HepG2 (cell line): ENCODE results near the gene GRAMD1B.
"Not testable (repeated sequence)": the region's sequence is repeated elsewhere in the genome, so short reads cannot be mapped to it uniquely, and the experiment has no call there.

Experiments
- CTCF ChIP-seq: sonication (generic); formaldehyde crosslinking; IDR thresholded peaks from 2 replicates; pipeline ENCODE4 v1.5.0; 2020; ENCODE audit warnings: mild to moderate bottlenecking, missing genetic modification reagents, moderate library complexity
- HOXA7 ChIP-seq: sonication (generic); formaldehyde crosslinking; IDR thresholded peaks from 2 replicates; pipeline ENCODE4 v1.8.1; 2022; ENCODE audit warnings: mild to moderate bottlenecking, missing genetic modification reagents, moderate library complexity
- POLR2A ChIP-seq, 2 experiments: IDR thresholded peaks; 2 replicates each; pipeline ENCODE4 v1.6.1; 2011; ENCODE audit warnings: low read depth in 2 of 2, low read length in 2 of 2, mild to moderate bottlenecking in 1 of 2, moderate library complexity in 1 of 2; ENCODE audit not compliant: insufficient read depth in 1 of 2
- RBFOX2 ChIP-seq: fragments of 200-400 bp; formaldehyde crosslinking; IDR thresholded peaks from 2 replicates; pipeline ENCODE4 v1.6.1; 2017; ENCODE audit warnings: low read depth, mild to moderate bottlenecking, low read length

GRCh38 chr11:123659965-123660364 lies 229.9 kb downstream of the GRAMD1B start:
- not testable (repeated sequence) for TF ChIP-seq RBFOX2; POLR2A (IDR thresholded peaks at IDR 0.05; ENCODE audit: insufficient read depth in 1 of 2, low read depth in 2 of 2, low read length in 2 of 2); CTCF; HOXA7 (CRISPR knock-in tag)
